ENCODE data around the gene CCDC177. TPM values are rescaled to one million over a fixed set of nuclear protein-coding genes. Genes with fewer than 3 reads are reported as not detected.

The CCDC177 gene
- total RNA-seq, 1 donor from 2014 or later, result not detected

DNA sequence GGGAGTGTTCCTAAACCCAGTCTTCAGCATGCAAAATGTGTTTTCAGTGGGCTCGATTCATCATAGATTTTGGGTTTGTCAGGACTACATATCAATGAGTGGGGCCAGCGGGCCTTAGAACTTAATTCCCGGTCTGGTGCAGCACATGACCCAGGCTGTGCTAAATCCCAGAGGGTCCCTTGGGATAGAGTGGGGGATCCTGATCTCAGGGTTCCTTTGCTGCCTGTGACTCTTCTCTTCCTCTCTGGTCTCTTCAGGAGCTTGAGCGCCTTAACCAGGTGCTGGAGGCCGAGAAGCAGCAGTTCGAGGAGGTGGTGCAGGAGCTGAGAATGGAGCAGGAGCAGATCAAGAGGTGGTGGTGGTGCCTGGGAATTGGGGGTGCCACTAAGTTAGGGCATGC, 52.6 kb downstream of the CCDC177 start:
- Mint-ChIP-seq H3K9me3 (ENCODE audit: unreplicated experiment) (no peaks in the 10 kb centered on the region), H3K4me1 (ENCODE audit: unreplicated experiment) (peaks cover 12% of the 10 kb centered on the region), H3K27ac (ENCODE audit: unreplicated experiment) (no peak overlapping the region), H3K4me3 (ENCODE audit: unreplicated experiment) (no peak overlapping the region), H3K27me3 (ENCODE audit: unreplicated experiment) (peaks cover 5% of the 10 kb centered on the region), H3K36me3 (ENCODE audit: low read depth, unreplicated experiment) (no peaks in the 10 kb centered on the region)
- TF ChIP-seq, protein P1, sequence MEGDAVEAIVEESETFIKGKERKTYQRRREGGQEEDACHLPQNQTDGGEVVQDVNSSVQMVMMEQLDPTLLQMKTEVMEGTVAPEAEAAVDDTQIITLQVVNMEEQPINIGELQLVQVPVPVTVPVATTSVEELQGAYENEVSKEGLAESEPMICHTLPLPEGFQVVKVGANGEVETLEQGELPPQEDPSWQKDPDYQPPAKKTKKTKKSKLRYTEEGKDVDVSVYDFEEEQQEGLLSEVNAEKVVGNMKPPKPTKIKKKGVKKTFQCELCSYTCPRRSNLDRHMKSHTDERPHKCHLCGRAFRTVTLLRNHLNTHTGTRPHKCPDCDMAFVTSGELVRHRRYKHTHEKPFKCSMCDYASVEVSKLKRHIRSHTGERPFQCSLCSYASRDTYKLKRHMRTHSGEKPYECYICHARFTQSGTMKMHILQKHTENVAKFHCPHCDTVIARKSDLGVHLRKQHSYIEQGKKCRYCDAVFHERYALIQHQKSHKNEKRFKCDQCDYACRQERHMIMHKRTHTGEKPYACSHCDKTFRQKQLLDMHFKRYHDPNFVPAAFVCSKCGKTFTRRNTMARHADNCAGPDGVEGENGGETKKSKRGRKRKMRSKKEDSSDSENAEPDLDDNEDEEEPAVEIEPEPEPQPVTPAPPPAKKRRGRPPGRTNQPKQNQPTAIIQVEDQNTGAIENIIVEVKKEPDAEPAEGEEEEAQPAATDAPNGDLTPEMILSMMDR (IDR thresholded peaks at IDR 0.05; ENCODE audit: unreplicated experiment), result no peak
- no peak for DNase-seq (ENCODE audit: low spot score)

Other genes starting within 250 kb of the CCDC177 start
- gene ERH, start 176.6 kb downstream of the CCDC177 start, total RNA-seq (ENCODE audit: unreplicated experiment), result 282 TPM
- 41.2 TPM for gene SLC39A9, start 176.2 kb downstream of the CCDC177 start, total RNA-seq (ENCODE audit: unreplicated experiment)
- 0.80 TPM for gene PLEKHD1, start 90.1 kb downstream of the CCDC177 start, total RNA-seq (ENCODE audit: unreplicated experiment)
- 71.5 TPM for gene SUSD6, start 36.7 kb upstream of the CCDC177 start, total RNA-seq (ENCODE audit: unreplicated experiment)
- gene SRSF5, start 192.3 kb upstream of the CCDC177 start, total RNA-seq (ENCODE audit: unreplicated experiment), result 241 TPM
- gene SLC10A1, start 222.4 kb upstream of the CCDC177 start, total RNA-seq (ENCODE audit: unreplicated experiment), result not detected

Measured in endothelial cell (in vitro differentiated cells).